Left hindlimb (tissue), 1 donor: Measurements from ENCODE around the gene APOH.

Source experiments
- DNase-seq: peaks from one replicate; pipeline ENCODE4 v3.0.0-alpha.2; 2018

Gene APOH

DNA sequence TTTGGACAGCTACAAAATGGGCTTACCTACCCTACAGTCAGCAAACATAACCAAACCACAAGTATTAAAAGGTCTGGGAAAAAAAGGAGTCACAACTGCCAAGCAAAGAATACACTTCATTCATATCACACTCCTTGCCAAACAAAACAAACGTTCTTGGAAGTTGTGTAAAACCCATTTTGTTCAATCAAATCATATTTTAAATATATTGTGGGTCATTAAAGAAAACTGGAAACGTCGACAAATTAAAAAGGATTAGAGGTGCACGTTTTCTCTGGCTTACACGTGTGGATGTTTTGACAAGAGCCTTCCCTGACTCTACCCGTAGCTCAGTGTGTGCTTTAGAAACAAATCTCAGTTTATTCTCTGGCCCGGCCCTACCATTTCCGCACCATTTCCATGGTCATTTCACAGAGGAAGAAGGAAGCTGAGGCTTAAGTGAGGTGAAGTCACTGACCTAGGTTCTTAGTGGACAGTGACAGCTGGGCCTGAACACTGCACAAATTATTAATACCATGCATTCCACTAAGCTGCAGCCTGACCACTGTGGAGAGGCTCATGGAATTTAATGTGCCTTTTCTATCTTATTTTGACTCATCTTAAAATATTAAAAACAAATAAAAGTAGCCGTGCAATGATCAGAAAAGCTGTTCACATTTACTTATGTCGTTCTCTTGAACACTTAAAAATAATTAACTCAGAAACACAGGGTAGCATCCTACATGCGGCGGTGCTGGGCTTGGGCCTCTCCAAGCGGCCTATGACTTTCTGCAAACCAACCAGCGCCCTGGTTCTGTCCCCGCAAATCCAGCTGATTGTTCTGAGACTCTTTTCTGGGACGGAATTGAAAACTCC lies 38.2 kb downstream of the APOH start:
- DNase-seq, result no peak

- DNase-seq, result no peak
Measured at GRCh38 chr17:66187718-66188117, 41.5 kb downstream of the APOH start.

GRCh38 chr17:66185862-66186261 lies 43.4 kb downstream of the APOH start:
- DNase-seq, result no peak

DNA sequence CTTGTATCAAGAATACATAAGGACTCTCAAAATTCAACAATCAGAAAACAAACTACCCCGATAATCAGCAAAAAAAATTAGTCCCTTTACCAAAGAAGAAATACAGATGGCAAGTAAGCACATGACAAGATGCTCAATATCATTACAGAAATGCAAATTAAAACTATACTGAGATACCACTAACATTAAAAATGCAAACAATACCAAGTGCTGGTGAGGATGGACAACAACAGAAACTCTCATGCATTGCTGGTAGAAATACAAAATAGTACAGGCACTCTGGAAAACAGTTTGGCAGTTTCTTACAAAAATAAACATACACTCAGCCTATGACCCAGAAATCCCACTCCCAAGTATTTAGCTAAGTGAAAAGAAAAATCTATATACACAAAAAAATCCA lies 44.8 kb downstream of the APOH start:
- no peak for DNase-seq

- DNase-seq, result no peak
Measured at GRCh38 chr17:66183529-66183928, 45.7 kb downstream of the APOH start.

GRCh38 chr17:66178642-66179041 lies 50.6 kb downstream of the APOH start:
- DNase-seq, result no peak

GRCh38 chr17:66177048-66177447 lies 52.2 kb downstream of the APOH start:
- no peak for DNase-seq

DNA sequence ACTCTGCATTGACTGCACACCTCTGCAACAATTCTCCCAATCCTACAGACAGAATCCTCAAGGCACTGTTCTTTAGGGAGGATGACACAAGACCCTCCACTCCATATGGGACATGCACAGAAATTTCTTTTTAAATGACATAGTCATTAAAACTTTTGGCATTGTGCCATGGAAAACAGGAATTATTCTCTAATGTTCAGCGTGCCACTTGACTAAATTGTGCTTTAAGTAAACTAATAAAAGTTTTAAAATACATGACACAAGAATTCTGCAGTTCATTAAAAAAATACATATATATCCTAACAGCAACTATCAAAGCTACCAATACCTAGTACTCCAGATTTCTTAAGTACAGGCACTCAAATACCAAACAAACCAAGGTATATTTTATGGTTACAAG lies 53.3 kb downstream of the APOH start:
- no peak for DNase-seq

- no peak for DNase-seq
Measured at GRCh38 chr17:66172691-66173223, 56.5 kb downstream of the APOH start.

DNA sequence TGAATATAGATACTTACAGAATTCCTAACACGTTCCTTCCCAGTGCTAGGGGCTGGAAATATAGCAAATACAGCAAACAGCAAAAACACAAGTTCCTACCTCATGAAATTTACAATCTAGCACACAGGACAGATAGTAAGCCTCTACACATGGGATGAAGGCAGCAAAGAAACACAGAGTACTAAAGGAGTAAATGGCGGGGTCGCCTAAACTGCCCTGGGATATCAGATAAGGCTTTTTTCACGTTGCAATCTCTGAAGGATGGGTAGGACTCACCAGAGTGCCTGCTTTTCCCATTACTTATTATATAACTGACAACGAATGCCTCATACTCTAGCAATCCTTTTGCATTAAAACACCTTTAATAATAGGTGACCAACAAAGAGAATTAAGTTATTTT lies 57.1 kb downstream of the APOH start:
- no peak for DNase-seq

DNA sequence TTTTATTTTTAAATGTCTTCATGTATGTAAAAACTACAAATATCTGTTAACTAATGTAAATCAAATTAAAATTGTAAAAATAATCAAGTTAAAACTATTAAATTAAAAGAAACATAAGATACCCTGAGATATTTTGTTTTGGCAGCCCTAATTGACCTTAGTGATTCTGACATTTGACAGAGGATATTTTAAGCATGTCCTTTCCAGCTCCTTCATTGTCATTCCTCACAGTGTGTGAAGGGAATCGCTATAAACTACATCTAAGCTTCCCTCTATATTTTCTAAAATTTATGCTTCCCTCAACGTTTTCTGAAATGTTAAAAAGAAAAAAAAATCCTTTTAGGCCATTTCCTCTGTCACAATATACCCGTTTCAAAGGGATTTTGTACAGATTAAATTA lies 57.5 kb downstream of the APOH start:
- DNase-seq, result no peak

- DNase-seq, result no peak
Measured at GRCh38 chr17:66171172-66171571, 58.0 kb downstream of the APOH start.

GRCh38 chr17:66169839-66170238 lies 59.4 kb downstream of the APOH start:
- DNase-seq, result no peak

DNA sequence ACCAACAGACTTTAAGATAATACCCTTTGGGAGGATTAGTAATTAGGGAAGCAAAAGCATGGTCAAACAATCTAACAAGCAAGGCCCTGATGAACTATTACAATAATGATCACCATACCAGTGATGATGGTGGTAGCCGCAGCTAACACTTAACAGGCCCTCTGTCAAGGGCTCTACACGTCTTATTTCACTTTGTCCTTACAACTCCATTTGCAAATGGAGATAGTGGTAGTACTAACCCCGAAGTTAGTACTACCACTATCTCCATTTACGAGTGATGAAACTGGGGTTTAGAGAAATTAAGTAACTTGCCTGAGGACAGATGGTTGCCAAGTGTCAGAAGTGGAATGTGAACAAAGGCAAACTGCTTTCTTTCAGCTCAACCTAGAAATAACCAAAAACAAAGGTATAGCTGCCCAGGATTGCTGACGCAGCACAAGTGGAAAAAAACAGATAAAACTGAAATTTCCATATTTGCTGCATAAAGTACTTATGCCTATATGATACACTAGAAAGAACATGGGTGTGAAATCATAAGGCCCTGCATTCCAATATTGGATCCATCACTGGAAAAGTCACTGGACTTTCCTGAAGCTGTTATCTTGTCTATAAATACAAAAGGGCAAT lies 61.9 kb downstream of the APOH start:
- DNase-seq, result no peak

DNA sequence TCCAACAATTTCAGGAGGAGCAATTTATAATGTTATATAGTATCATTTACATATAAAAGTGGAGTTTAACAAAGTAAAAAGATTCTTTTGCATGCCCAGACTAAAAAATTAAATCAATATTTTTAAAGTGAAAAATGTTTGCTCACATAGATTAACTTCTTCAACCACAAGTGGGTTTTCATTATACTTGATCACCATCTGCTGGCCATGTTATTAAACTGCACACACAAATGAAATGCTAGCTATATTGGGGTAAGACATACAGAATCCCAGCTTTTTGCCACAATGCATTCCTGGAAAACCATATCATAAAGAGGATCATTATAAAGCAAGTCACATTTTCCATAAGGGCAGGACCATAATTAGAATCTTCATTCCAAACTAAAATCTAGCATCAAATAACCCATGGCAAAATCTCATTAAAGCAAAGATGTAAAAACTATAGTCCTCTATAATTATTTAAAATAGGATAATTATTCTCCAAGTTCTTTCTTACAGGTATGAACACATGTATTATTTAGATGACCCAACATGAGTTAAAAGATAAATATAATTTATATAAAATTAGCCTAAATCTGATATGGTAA lies 63.6 kb downstream of the APOH start:
- no peak for DNase-seq
